SK-N-SH treated with all-trans-retinoic acid at 6 μM for 48 hours (cell line): Measurements from ENCODE around the gene RHOXF2.

Experiments used
- ATAC-seq: fragments of 200-7000 bp; cut with Tn5 transposase; 3 replicates; pipeline ENCODE4 v1.9.1; 2020; ENCODE audit warnings: mild to moderate bottlenecking, moderate library complexity
- ARNTL ChIP-seq: fragments of 450-650 bp; formaldehyde crosslinking; IDR thresholded peaks from 2 replicates; pipeline ENCODE4 v1.5.0; 2020; ENCODE audit warnings: low read depth, mild to moderate bottlenecking, moderate library complexity, borderline replicate concordance
- CREB5 ChIP-seq: fragments of 250-450 bp; sonication (Bioruptor Pico); IDR thresholded peaks from 2 replicates; pipeline ENCODE4 v1.5.1; 2020; ENCODE audit warnings: low read depth, mild to moderate bottlenecking, moderate library complexity
- CSDC2 ChIP-seq: fragments of 250-450 bp; sonication (Bioruptor Pico); IDR thresholded peaks from 2 replicates; pipeline ENCODE4 v1.5.0; 2020; ENCODE audit warnings: mild to moderate bottlenecking, moderate library complexity
- CSRNP3 ChIP-seq: fragments of 250-450 bp; sonication (Bioruptor Pico); IDR thresholded peaks from 2 replicates; pipeline ENCODE4 v1.5.1; 2021; ENCODE audit warnings: mild to moderate bottlenecking, moderate library complexity
- ESRRG ChIP-seq: fragments of 250-450 bp; sonication (Bioruptor Pico); IDR thresholded peaks from 2 replicates; pipeline ENCODE4 v1.6.1; 2021; ENCODE audit warnings: mild to moderate bottlenecking
- ISL1 ChIP-seq: fragments of 250-450 bp; sonication (Bioruptor Pico); IDR thresholded peaks from 2 replicates; pipeline ENCODE4 v2.1.2; 2022; ENCODE audit warnings: mild to moderate bottlenecking, moderate library complexity
- OSR1 ChIP-seq: fragments of 250-450 bp; sonication (Bioruptor Pico); IDR thresholded peaks from 2 replicates; pipeline ENCODE4 v1.8.0; 2022; ENCODE audit warnings: moderate library complexity, mild to moderate bottlenecking, inconsistent platforms
- PPARA ChIP-seq: fragments of 250-450 bp; sonication (Bioruptor Pico); IDR thresholded peaks from 2 replicates; pipeline ENCODE4 v1.5.0; 2020; ENCODE audit warnings: mild to moderate bottlenecking, borderline replicate concordance
- RARB ChIP-seq: fragments of 250-450 bp; sonication (Bioruptor Pico); IDR thresholded peaks from 2 replicates; pipeline ENCODE4 v1.8.0; 2021; ENCODE audit warnings: mild to moderate bottlenecking, moderate library complexity
- SNAI2 ChIP-seq: fragments of 250-450 bp; sonication (Bioruptor Pico); IDR thresholded peaks from 2 replicates; pipeline ENCODE4 v1.5.0; 2020; ENCODE audit warnings: mild to moderate bottlenecking, moderate library complexity
- TCF4 ChIP-seq: fragments of 250-450 bp; sonication (Bioruptor Pico); IDR thresholded peaks from 2 replicates; pipeline ENCODE4 v1.8.0; 2021; ENCODE audit warnings: mild to moderate bottlenecking, moderate library complexity, borderline replicate concordance
- TOX ChIP-seq: fragments of 250-450 bp; sonication (Bioruptor Pico); IDR thresholded peaks from 2 replicates; pipeline ENCODE4 v1.8.0; 2021; ENCODE audit warnings: mild to moderate bottlenecking, moderate library complexity, borderline replicate concordance
- ZC3H10 ChIP-seq: fragments of 250-450 bp; sonication (Bioruptor Pico); IDR thresholded peaks from 2 replicates; pipeline ENCODE4 v1.5.1; 2021; ENCODE audit warnings: mild to moderate bottlenecking, moderate library complexity
- ZFP30 ChIP-seq: fragments of 450-650 bp; formaldehyde crosslinking; IDR thresholded peaks from 2 replicates; pipeline ENCODE4 v1.5.0; 2022; ENCODE audit warnings: mild to moderate bottlenecking, moderate library complexity
- ZNF70 ChIP-seq: fragments of 450-650 bp; formaldehyde crosslinking; IDR thresholded peaks from 2 replicates; pipeline ENCODE4 v1.5.0; 2020; ENCODE audit warnings: mild to moderate bottlenecking, moderate library complexity
- ZNF8 ChIP-seq: fragments of 450-650 bp; formaldehyde crosslinking; IDR thresholded peaks from 2 replicates; pipeline ENCODE4 v1.5.0; 2020; ENCODE audit warnings: mild to moderate bottlenecking, moderate library complexity
- TF ChIP-seq, protein P1 (sequence below): fragments of 250-450 bp; sonication (Bioruptor Pico); IDR thresholded peaks from 2 replicates; pipeline ENCODE4 v1.8.0; 2021; ENCODE audit warnings: low read depth, mild to moderate bottlenecking, moderate library complexity, borderline replicate concordance

RHOXF2 gene

GRCh38 chrX:120200851-120201250 is 42.4 kb downstream of the RHOXF2 start:
- no peak for ATAC-seq
- TF ChIP-seq ZNF8 (CRISPR knock-in tag) (no peak), RARB (CRISPR knock-in tag) (no peak), TOX (CRISPR knock-in tag) (no peak), TCF4 (CRISPR knock-in tag) (no peak), CSDC2 (CRISPR knock-in tag) (no peak), SNAI2 (CRISPR knock-in tag) (no peak), ARNTL (CRISPR knock-in tag) (no peak), ESRRG (no peak), ZNF70 (CRISPR knock-in tag) (no peak), CREB5 (no peak), ZC3H10 (CRISPR knock-in tag) (no peak)
- TF ChIP-seq, protein P1, sequence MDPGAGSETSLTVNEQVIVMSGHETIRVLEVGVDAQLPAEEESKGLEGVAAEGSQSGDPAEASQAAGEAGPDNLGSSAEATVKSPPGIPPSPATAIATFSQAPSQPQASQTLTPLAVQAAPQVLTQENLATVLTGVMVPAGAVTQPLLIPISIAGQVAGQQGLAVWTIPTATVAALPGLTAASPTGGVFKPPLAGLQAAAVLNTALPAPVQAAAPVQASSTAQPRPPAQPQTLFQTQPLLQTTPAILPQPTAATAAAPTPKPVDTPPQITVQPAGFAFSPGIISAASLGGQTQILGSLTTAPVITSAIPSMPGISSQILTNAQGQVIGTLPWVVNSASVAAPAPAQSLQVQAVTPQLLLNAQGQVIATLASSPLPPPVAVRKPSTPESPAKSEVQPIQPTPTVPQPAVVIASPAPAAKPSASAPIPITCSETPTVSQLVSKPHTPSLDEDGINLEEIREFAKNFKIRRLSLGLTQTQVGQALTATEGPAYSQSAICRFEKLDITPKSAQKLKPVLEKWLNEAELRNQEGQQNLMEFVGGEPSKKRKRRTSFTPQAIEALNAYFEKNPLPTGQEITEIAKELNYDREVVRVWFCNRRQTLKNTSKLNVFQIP (CRISPR knock-in tag): no peak

DNA sequence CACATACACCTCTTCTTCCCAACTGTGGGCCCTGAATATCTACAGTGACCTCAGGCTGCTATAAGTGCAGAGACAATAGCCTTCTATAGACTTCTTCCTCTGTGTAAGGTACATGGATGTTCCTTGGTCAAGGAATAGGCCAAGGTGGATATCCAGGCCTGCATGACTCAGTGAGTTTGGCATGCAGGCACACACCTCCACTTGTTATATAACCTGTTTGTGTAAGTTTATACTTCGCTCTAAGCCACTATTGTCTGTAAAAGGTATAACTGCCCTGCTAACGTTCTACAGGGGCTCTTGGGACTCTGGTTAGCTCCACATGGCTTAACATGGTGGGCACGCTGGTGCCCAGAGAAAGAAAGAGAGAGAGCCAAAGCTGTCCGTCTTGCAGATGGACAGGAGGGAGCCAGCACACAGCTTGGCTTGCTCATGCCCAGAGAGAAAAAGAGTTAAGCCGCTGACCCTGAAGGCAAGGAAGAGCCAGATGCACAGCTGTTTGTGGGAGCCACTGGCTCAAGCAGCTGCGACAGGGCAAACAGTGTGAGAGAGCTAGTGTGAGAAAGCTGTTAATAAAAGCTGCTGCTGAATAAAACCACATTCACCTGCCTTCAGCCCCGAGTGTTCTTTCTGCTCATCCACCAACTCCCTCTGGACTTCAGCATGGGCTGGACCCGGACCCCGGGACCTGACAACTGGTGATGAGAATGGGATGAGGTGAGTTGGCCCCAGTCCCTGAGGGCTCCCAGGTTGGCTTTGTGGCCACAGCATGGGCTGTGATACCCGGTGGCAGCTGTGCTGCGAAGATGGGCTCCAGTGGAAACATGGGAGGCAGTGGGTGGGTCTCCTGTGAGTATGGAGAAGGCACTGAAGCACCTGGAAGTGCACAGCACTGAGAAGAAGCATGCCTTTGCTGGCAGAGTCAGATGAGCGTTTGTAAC is 47.7 kb downstream of the RHOXF2 start:
- no peak for TF ChIP-seq CREB5
- TF ChIP-seq TCF4 (CRISPR knock-in tag): no peak
- TF ChIP-seq, protein P1 (CRISPR knock-in tag): no peak
- TF ChIP-seq ISL1 (CRISPR knock-in tag): no peak
- TF ChIP-seq PPARA: no peak
- no peak for TF ChIP-seq ZFP30 (CRISPR knock-in tag)
- TF ChIP-seq ARNTL (CRISPR knock-in tag): no peak
- no peak for TF ChIP-seq TOX (CRISPR knock-in tag)
- TF ChIP-seq CSRNP3 (CRISPR knock-in tag): no peak
- TF ChIP-seq OSR1 (CRISPR knock-in tag): no peak
- TF ChIP-seq SNAI2 (CRISPR knock-in tag): no peak
- no peak for ATAC-seq

DNA sequence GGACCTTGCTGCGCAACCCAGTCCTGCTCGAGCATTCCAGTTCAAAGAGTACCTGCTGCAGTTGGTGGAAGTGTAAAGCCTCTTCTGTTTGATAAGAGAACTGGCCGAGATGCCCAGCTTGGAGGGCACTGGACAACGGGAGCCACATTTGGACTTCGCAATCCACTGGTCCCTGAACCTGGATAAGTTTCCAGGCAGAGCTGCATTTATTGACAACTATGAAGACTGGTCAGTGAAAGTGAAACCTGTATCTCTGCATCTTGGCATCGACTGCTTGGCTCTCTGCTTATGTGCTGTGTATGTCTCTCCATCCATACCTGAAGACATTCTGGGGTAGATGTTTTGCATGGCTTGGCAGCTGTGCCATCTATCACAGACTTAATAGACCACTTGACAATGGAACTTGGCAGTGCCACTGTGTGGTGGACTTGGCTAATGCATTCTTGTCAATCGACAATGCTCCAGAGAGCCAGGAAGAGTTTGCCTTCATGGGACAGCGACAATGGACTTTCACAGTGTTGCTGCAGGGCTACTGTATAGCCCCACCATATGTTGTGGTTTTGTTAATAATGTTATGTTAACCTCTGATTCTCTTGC is 48.7 kb downstream of the RHOXF2 start:
- ATAC-seq: no peak
- no peak for TF ChIP-seq ZNF8 (CRISPR knock-in tag)
- no peak for TF ChIP-seq ISL1 (CRISPR knock-in tag)
- no peak for TF ChIP-seq ZNF70 (CRISPR knock-in tag)
- TF ChIP-seq CSRNP3 (CRISPR knock-in tag): no peak
- TF ChIP-seq TOX (CRISPR knock-in tag): no peak
